A549 (cell line): ENCODE measurements around the gene VOPP1. TPM values are rescaled to one million over a fixed set of nuclear protein-coding genes. Genes with fewer than 3 reads are reported as not detected.

Experiments
- ATAC-seq, 2 experiments: fragments of 200-7000 bp in 1 of 2; fragments of >200 bp in 1 of 2; cut with Nextera tagmentation in 1 of 2; cut with Tn5 transposase in 1 of 2; 3 replicates each; pipeline versions ENCODE4 v1.8.0 to v1.9.1; 2018 to 2020; ENCODE audit warnings: mild to moderate bottlenecking in 1 of 2, moderate library complexity in 1 of 2
- CTCF ChIA-PET: fragments of 300-600 bp; sonication (Branson Sonifier 250); formaldehyde crosslinking; extraction: SDS; loops from one replicate; lab custom pipeline; 2021; ENCODE audit warnings: antibody characterized with exemption, inconsistent platforms; lab: Yijun Ruan, JAX
- POLR2A ChIA-PET: fragments of 350-600 bp; formaldehyde crosslinking; extraction: SDS; loops from one replicate; lab custom pipeline; 2021; ENCODE audit warnings: antibody characterized with exemption, inconsistent platforms; lab: Yijun Ruan, JAX
- DNase-seq, 2 experiments: peaks; one replicate each; pipeline versions ENCODE4 v3.0.0 to v3.0.0-alpha.2; 2011 to 2016; ENCODE audit warnings: low read depth in 1 of 2, low spot score in 1 of 2
- FAIRE-seq: peaks from 2 replicates; lab custom pipeline; 2011; peaks lifted over from hg19 to GRCh38; lab: Jason Lieb, UNC
- H3K27ac ChIP-seq, 2 experiments: fragments of >200 bp; sonication (Bioruptor Twin); formaldehyde crosslinking; 3 replicates each; pipeline ENCODE4 v1.5.1; 2016 to 2017
- H3K4me1 ChIP-seq: fragments of >200 bp; sonication (Bioruptor Twin); formaldehyde crosslinking; 3 replicates; pipeline ENCODE4 v1.6.1; 2016
- H3K4me2 ChIP-seq: fragments of >200 bp; sonication (Bioruptor Twin); formaldehyde crosslinking; 3 replicates; pipeline ENCODE4 v1.6.1; 2016
- H3K4me3 ChIP-seq: fragments of >200 bp; sonication (Bioruptor Twin); formaldehyde crosslinking; 3 replicates; pipeline ENCODE4 v1.5.1; 2016
- H3K9me3 ChIP-seq: fragments of >200 bp; sonication (Bioruptor Twin); formaldehyde crosslinking; 3 replicates; pipeline ENCODE4 v1.6.1; 2016
- CBX2 ChIP-seq: fragments of 200-600 bp; sonication (generic); IDR thresholded peaks from 2 replicates; pipeline ENCODE4 v1.6.1; 2016; ENCODE audit warnings: low read depth, mild to moderate bottlenecking, borderline replicate concordance
- CBX8 ChIP-seq: fragments of 200-600 bp; sonication (generic); IDR thresholded peaks from 2 replicates; pipeline ENCODE4 v1.6.1; 2016
- CHD2 ChIP-seq: fragments of 150-350 bp; IDR thresholded peaks from 2 replicates; pipeline ENCODE4 v1.6.1; 2014; ENCODE audit warnings: low read length; ENCODE audit not compliant: partially characterized antibody
- CHD4 ChIP-seq: fragments of 200-600 bp; sonication (generic); IDR thresholded peaks from 2 replicates; pipeline ENCODE4 v1.6.1; 2016; ENCODE audit warnings: antibody characterized with exemption, mild to moderate bottlenecking, borderline replicate concordance
- EHF ChIP-seq: fragments of 250-450 bp; sonication (Bioruptor Pico); IDR thresholded peaks from 2 replicates; pipeline ENCODE4 v1.5.0; 2020; ENCODE audit warnings: mild to moderate bottlenecking
- ESRRA ChIP-seq: fragments of 150-350 bp; IDR thresholded peaks from 2 replicates; pipeline ENCODE4 v1.6.1; 2014; ENCODE audit warnings: mild to moderate bottlenecking, low read length, borderline replicate concordance
- FOSL2 ChIP-seq, 2 experiments: fragments of 450-650 bp in 1 of 2; fragments of >200 bp in 1 of 2; sonication (Bioruptor Twin) in 1 of 2; formaldehyde crosslinking; IDR thresholded peaks; 2 replicates each; pipeline versions ENCODE4 v1.5.0 to v1.6.1; 2016 to 2020; ENCODE audit warnings: mild to moderate bottlenecking in 1 of 2, moderate library complexity in 1 of 2
- HOXB13 ChIP-seq: fragments of 250-450 bp; sonication (Bioruptor Pico); IDR thresholded peaks from 2 replicates; pipeline ENCODE4 v1.5.0; 2020; ENCODE audit warnings: low read depth, mild to moderate bottlenecking, moderate library complexity
- HOXB5 ChIP-seq: fragments of 250-450 bp; sonication (Bioruptor Pico); IDR thresholded peaks from 2 replicates; pipeline ENCODE4 v1.5.0; 2020; ENCODE audit warnings: mild to moderate bottlenecking, moderate library complexity
- JUN ChIP-seq, 2 experiments: fragments of >200 bp; sonication (Bioruptor Twin); formaldehyde crosslinking; IDR thresholded peaks; 2 replicates in 1 of 2; 3 replicates in 1 of 2; pipeline ENCODE4 v1.6.1; 2016 to 2017
- JUNB ChIP-seq: fragments of >200 bp; sonication (Bioruptor Twin); formaldehyde crosslinking; IDR thresholded peaks from 2 replicates; pipeline ENCODE4 v1.6.1; 2016
- KDM5A ChIP-seq: fragments of 200-600 bp; sonication (generic); IDR thresholded peaks from 2 replicates; pipeline ENCODE4 v1.6.1; 2016; ENCODE audit warnings: antibody characterized with exemption, mild to moderate bottlenecking
- MAFK ChIP-seq: fragments of 450-650 bp; IDR thresholded peaks from 2 replicates; pipeline ENCODE4 v1.6.1; 2014; ENCODE audit not compliant: partially characterized antibody
- RAD21 ChIP-seq, 2 experiments: fragments of >200 bp in 1 of 2; sonication (Bioruptor Twin) in 1 of 2; formaldehyde crosslinking in 1 of 2; IDR thresholded peaks in 1 of 2; conservative IDR thresholded peaks in 1 of 2; 2 replicates in 1 of 2; 3 replicates in 1 of 2; pipeline ENCODE4 v1.6.1; 2012 to 2018; ENCODE audit warnings: inconsistent platforms in 1 of 2
- RCOR1 ChIP-seq: fragments of 150-350 bp; IDR thresholded peaks from 2 replicates; pipeline ENCODE4 v1.6.1; 2014; ENCODE audit warnings: antibody characterized with exemption, low read length, low read depth
- RFX5 ChIP-seq: fragments of 450-650 bp; IDR thresholded peaks from 2 replicates; pipeline ENCODE4 v1.7.1; 2014; ENCODE audit warnings: antibody characterized with exemption, mild to moderate bottlenecking, moderate library complexity
- SMC3 ChIP-seq: fragments of >200 bp; sonication (Bioruptor Twin); formaldehyde crosslinking; IDR thresholded peaks from 3 replicates; pipeline ENCODE4 v1.6.1; 2018; ENCODE audit warnings: inconsistent platforms
- SREBF2 ChIP-seq: fragments of 450-650 bp; IDR thresholded peaks from 2 replicates; pipeline ENCODE4 v1.6.1; 2014; ENCODE audit warnings: mild to moderate bottlenecking, moderate library complexity
- TP53 ChIP-seq: fragments of 250-450 bp; sonication (Bioruptor Pico); IDR thresholded peaks from 2 replicates; pipeline ENCODE4 v1.5.0; 2021; ENCODE audit warnings: mild to moderate bottlenecking, moderate library complexity
- ZSCAN20 ChIP-seq: fragments of 250-450 bp; sonication (Bioruptor Pico); IDR thresholded peaks from 2 replicates; pipeline ENCODE4 v1.8.0; 2022; ENCODE audit warnings: mild to moderate bottlenecking, moderate library complexity
- WGBS: methylation state at CpG from one replicate; pipeline ENCODE4 v1.1.6; 2017; ENCODE audit errors: missing lambda C conversion rate; 5-methylcytosine and 5-hydroxymethylcytosine counted together
- polyA plus RNA-seq, 4 experiments: library from polyadenylated mRNA; depleted of rRNA in 3 of 4; stranded (reverse); fragments of >200 nt; fragmentation: RNase III in 1 of 4; extraction: RNeasy Plus Mini Kit Qiagen cat#74134 plus additional on column Dnase treatment in 1 of 4; gene quantifications; 2 replicates in 3 of 4; 3 replicates in 1 of 4; pipeline ENCODE4 v1.2.3, GENCODE V29; 2011 to 2017
- TF ChIP-seq, protein P1 (sequence below): fragments of 250-450 bp; sonication (Bioruptor Pico); IDR thresholded peaks from 2 replicates; pipeline ENCODE4 v1.5.0; 2020; ENCODE audit warnings: low read depth, mild to moderate bottlenecking, moderate library complexity
- TF ChIP-seq, protein P2 (sequence below): fragments of >200 bp; sonication (Bioruptor Twin); formaldehyde crosslinking; IDR thresholded peaks from 2 replicates; pipeline ENCODE4 v1.6.1; 2016
- TF ChIP-seq, protein P3 (sequence below): fragments of 250-450 bp; sonication (Bioruptor Pico); IDR thresholded peaks from 2 replicates; pipeline ENCODE4 v1.5.0; 2021; ENCODE audit warnings: mild to moderate bottlenecking, moderate library complexity, borderline replicate concordance

VOPP1 gene
- polyA plus RNA-seq, 2 of the 4 experiments (the other 2 are of a cell fraction), result 68.1 to 73.4 TPM

DNA sequence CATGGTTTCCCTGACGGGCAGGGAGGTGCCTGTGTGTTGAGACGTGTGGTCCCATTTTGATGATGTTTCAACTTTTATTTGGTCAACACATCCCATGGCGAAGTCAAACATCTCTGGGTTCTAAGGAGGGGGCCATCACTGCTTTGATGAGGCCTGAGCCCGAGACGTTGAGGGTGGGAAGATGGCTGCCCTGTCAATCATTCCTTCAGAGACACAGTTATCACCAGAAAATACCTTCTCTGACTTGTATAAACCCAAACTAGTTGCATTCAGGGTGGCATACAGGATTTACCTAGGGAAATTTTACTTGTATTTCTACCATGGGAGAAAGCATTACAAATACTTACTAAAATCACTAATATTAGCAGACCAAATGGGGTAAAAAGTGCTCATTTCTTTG, 64.6 kb downstream of the VOPP1 start (continued):
- TF ChIP-seq, protein P1, sequence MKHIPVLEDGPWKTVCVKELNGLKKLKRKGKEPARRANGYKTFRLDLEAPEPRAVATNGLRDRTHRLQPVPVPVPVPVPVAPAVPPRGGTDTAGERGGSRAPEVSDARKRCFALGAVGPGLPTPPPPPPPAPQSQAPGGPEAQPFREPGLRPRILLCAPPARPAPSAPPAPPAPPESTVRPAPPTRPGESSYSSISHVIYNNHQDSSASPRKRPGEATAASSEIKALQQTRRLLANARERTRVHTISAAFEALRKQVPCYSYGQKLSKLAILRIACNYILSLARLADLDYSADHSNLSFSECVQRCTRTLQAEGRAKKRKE (CRISPR knock-in tag), result no peak
- no peak for TF ChIP-seq SMC3
- no peak for TF ChIP-seq ZSCAN20 (CRISPR knock-in tag)

DNA sequence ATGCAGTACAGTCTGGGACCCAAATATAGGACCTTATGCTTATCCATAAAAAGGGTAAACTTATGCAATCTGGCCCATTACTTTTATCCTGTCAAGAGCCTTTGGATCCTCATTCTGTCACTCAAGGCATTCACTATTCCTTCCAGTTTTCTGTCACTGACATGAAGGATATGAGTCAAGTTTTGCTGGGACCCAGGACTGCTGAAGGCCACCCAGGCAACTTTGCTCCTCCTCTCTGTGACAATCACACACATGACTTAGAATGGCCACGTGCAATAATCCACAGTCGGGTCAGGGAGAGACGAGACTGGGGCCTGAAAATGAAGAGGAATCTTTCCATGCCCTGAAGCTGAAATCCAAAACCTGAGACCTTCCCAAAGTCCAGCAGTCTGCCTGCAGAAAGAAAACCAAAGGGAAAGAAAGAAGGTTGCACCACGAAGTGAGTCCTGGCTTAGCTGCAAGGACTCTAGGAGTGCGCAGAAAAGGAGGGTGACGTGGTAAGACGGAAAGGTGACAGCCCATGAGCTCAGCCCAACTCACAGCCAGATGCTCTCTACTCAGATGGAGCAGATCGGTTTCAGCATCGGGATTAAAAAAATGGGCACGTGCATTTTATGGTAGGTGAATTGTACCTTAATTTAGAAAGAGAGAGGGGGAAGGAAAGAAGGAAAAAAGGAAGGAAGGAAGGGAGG, 67.2 kb downstream of the VOPP1 start:
- Histone ChIP-seq H3K4me2 (no peak overlapping the region), H3K4me3 (no peak overlapping the region), H3K4me1 (peaks cover 7% of the 10 kb centered on the region; the same call in 2 of the 3 replicates), H3K27ac (no peak overlapping the region), H3K9me3 (no peaks in the 10 kb centered on the region)
- ChIA-PET POLR2A (no interaction called here), CTCF (interaction anchor here (1.3 kb wide), 1 partner anchor 9 kb away, joined by 4 read pairs; no protein-coding TSS in a partner anchor)
- FAIRE-seq (no peak), ATAC-seq (no peak), DNase-seq (no peak)
- TF ChIP-seq, protein P2, sequence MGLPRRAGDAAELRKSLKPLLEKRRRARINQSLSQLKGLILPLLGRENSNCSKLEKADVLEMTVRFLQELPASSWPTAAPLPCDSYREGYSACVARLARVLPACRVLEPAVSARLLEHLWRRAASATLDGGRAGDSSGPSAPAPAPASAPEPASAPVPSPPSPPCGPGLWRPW, result no peak
- TF ChIP-seq RCOR1, result no peak
- TF ChIP-seq RFX5, result no peak
- TF ChIP-seq EHF (CRISPR knock-in tag), result no peak
- no peak for TF ChIP-seq SMC3
- no peak for TF ChIP-seq FOSL2 (IDR thresholded peaks at IDR 0.05)
- no peak for TF ChIP-seq FOSL2 (CRISPR knock-in tag; IDR thresholded peaks at IDR 0.05)
- no peak for TF ChIP-seq RAD21 (conservative IDR thresholded peaks at IDR 0.05 in 1 of 2, IDR thresholded peaks at IDR 0.05 in 1 of 2)
- TF ChIP-seq HOXB13 (CRISPR knock-in tag), result no peak
- TF ChIP-seq CBX8, result no peak
- no peak for TF ChIP-seq HOXB5 (CRISPR knock-in tag)
- no peak for TF ChIP-seq KDM5A
- no peak for TF ChIP-seq CHD4
- TF ChIP-seq CHD2, result no peak
- no peak for TF ChIP-seq SREBF2
- no peak for TF ChIP-seq ZSCAN20 (CRISPR knock-in tag)
- WGBS, result 91% methylated on average over 10 of the region's 10 CpGs

DNA sequence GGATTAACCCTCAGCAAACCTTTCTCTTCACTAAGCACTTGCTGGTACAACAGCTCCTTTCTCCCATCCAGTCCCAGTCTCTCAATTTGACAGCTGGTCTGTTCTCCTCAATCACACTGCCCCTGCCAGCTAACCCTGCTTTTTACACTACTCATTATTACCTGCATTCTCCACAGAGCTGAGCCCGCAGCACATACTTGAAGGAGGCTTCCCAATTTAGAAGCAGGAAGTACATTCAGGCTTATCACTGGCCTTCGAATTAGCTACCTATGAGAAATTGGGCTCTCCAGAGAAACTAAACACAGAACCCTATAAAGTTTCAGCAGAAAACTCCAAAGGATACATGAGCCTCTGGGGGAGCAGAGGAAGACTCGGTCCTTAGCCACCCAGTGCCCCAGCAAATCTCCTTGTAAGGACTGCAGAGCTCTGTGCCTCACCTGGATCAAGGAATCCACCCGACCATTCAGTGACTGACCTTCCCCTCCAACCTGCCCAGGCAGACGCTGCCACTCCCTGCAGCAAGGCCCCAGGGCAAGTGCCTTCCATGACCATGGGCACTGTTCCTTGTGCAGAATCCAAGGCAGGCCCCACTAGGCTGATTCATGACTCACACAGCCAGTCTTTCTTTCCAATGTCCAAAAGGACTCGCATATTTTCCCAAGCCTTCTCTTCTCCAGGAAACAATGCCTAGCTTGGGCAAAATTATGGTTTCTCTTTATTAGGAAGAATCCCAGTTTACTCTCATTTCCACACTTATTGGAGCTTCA, 68.0 kb downstream of the VOPP1 start:
- Histone ChIP-seq H3K9me3 (no peaks in the 10 kb centered on the region), H3K4me2 (no peak overlapping the region), H3K27ac (no peak overlapping the region), H3K4me1 (peaks cover 7% of the 10 kb centered on the region; the same call in 2 of the 3 replicates), H3K4me3 (no peak overlapping the region)
- CTCF ChIA-PET, result interaction anchor here (1.3 kb wide), 1 partner anchor 9 kb away, joined by 4 read pairs; no protein-coding TSS in a partner anchor
- ATAC-seq, result no peak
- WGBS, result 77% methylated on average over 5 of the region's 6 CpGs
- no peak for FAIRE-seq
- POLR2A ChIA-PET, result interaction anchor here (0.8 kb wide), 1 partner anchor 29 kb away, joined by 3 read pairs; no protein-coding TSS in a partner anchor
- TF ChIP-seq CBX2, result no peak
- no peak for TF ChIP-seq JUN (IDR thresholded peaks at IDR 0.05)
- TF ChIP-seq RFX5, result no peak
- TF ChIP-seq ESRRA, result no peak
- TF ChIP-seq JUNB, result no peak
- no peak for TF ChIP-seq MAFK
- no peak for TF ChIP-seq TP53 (CRISPR knock-in tag)
- TF ChIP-seq, protein P3, sequence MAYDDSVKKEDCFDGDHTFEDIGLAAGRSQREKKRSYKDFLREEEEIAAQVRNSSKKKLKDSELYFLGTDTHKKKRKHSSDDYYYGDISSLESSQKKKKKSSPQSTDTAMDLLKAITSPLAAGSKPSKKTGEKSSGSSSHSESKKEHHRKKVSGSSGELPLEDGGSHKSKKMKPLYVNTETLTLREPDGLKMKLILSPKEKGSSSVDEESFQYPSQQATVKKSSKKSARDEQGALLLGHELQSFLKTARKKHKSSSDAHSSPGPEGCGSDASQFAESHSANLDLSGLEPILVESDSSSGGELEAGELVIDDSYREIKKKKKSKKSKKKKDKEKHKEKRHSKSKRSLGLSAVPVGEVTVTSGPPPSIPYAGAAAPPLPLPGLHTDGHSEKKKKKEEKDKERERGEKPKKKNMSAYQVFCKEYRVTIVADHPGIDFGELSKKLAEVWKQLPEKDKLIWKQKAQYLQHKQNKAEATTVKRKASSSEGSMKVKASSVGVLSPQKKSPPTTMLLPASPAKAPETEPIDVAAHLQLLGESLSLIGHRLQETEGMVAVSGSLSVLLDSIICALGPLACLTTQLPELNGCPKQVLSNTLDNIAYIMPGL (CRISPR knock-in tag), result no peak
- no peak for DNase-seq
